Type B pancreatic cell (in vitro differentiated cells): Measurements from ENCODE around the gene TDP1. TPM values are rescaled to one million over a fixed set of nuclear protein-coding genes. Genes with fewer than 3 reads are reported as not detected.

ENCODE experiments used
- DNase-seq: peaks from one replicate; pipeline ENCODE4 v3.0.0; 2021; ENCODE audit warnings: mixed read lengths; ENCODE audit not compliant: unreplicated experiment; ENCODE audit errors: extremely low spot score
- H3K27ac Mint-ChIP-seq: 2 replicates; pipeline ENCODE4 v1.8.0; 2021; ENCODE audit warnings: mild to moderate bottlenecking, mixed read lengths
- H3K27me3 Mint-ChIP-seq: 2 replicates; pipeline ENCODE4 v1.8.0; 2021; ENCODE audit warnings: mixed read lengths
- H3K36me3 Mint-ChIP-seq: 2 replicates; pipeline ENCODE4 v1.8.0; 2021; ENCODE audit warnings: mixed read lengths
- H3K4me1 Mint-ChIP-seq: one replicate; pipeline ENCODE4 v1.8.0; 2021; ENCODE audit warnings: mixed read lengths; ENCODE audit not compliant: unreplicated experiment
- H3K4me3 Mint-ChIP-seq: 2 replicates; pipeline ENCODE4 v1.8.0; 2021; ENCODE audit warnings: mild to moderate bottlenecking, mixed read lengths
- H3K9me3 Mint-ChIP-seq: 2 replicates; pipeline ENCODE4 v1.8.0; 2021; ENCODE audit warnings: mixed read lengths
- total RNA-seq: library from RNA; stranded (reverse); gene quantifications from 2 replicates; pipeline ENCODE4 v1.2.1, GENCODE V29; 2021; ENCODE audit warnings: low replicate concordance
- TF ChIP-seq, protein P1 (sequence below): fragments of 200-600 bp; sonication (generic); conservative IDR thresholded peaks from 2 replicates; pipeline ENCODE4 v1.5.0; 2021; ENCODE audit warnings: antibody characterized with exemption, mild to moderate bottlenecking

Gene TDP1
- total RNA-seq, 1 donor from 2014 or later = 38.4 TPM

DNA sequence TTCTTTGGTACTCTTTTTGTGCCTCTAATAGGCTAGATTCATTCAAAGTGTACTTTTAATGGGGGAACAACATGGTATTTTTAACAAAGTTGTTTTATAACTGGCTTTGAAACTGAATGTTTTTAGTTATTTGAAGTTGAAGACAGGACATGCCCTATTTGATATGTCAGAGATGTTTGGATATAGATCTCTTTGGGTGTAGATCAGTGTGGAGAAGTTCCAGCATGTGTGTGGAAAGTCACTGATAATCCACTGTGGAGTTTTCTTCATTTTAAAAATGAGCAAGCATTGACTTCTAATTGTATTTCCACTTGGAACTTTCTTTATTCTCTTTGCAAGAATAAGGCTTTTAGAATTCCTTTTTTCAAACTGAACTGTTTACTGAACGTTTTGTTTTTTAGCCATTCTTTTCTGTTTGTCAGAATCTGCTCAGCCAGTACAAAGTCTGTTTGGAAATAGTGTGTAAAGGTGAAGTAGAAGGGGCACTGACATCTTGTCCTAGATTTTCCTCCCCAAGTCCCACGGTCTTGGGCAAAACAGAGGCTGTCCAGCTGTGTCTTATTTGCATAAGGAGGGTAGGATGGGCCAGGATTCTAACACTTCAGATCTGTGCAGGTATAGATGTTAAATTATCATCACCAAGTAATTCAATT, 35.0 kb downstream of the TDP1 start:
- TF ChIP-seq, protein P1, sequence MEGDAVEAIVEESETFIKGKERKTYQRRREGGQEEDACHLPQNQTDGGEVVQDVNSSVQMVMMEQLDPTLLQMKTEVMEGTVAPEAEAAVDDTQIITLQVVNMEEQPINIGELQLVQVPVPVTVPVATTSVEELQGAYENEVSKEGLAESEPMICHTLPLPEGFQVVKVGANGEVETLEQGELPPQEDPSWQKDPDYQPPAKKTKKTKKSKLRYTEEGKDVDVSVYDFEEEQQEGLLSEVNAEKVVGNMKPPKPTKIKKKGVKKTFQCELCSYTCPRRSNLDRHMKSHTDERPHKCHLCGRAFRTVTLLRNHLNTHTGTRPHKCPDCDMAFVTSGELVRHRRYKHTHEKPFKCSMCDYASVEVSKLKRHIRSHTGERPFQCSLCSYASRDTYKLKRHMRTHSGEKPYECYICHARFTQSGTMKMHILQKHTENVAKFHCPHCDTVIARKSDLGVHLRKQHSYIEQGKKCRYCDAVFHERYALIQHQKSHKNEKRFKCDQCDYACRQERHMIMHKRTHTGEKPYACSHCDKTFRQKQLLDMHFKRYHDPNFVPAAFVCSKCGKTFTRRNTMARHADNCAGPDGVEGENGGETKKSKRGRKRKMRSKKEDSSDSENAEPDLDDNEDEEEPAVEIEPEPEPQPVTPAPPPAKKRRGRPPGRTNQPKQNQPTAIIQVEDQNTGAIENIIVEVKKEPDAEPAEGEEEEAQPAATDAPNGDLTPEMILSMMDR = no peak
- DNase-seq = no peak
- Mint-ChIP-seq H3K9me3 (no peaks in the 10 kb centered on the region), H3K27ac (no peak overlapping the region), H3K4me3 (no peak overlapping the region), H3K27me3 (no peaks in the 10 kb centered on the region), H3K4me1 (no peaks in the 10 kb centered on the region), H3K36me3 (peaks cover 25% of the 10 kb centered on the region)

DNA sequence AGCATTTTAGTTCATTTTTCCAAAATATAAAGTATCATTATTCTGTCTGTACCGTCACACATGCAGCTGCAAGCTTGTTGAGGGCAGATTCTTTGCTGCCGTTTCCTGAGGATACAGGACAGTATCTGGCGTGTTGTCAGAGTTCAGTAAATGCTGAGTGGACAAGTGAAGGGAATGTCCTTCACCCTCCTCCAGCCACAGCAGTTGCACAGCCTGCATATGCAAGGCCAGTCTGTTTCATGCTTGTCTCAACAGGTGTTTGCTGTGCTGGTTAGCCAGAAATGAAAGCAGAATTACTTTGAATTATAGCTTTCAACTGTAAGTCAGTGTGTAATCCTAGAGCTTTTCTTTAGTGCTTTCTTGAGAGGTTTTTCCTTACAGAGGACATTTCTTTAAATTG, 36.5 kb downstream of the TDP1 start:
- Mint-ChIP-seq H3K4me3 (no peak overlapping the region), H3K36me3 (peaks cover 37% of the 10 kb centered on the region), H3K27ac (no peak overlapping the region), H3K4me1 (no peaks in the 10 kb centered on the region), H3K9me3 (no peaks in the 10 kb centered on the region), H3K27me3 (no peaks in the 10 kb centered on the region)
- DNase-seq = no peak
- TF ChIP-seq, protein P1 = no peak

DNA sequence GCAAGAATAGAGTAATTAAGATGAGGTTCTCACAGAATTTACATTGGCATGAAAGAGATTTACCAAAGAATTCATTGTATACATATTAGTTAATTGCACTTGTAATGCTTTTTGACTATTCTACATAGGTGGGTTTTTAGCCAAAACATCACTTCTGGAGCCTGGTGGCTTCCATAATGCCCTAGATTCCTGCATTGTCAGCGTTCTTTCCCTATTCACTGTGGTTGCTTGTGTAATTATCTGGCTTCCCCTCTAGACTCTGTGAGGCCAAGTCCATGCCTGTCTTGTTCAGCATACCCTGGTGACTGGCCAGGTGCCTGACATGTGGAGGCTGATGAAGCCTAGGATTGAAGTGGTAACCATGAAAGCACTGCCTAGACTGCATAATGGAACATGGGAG, 41.2 kb downstream of the TDP1 start:
- H3K4me3 Mint-ChIP-seq = no peak overlapping the region
- H3K27ac Mint-ChIP-seq = no peak overlapping the region
- H3K9me3 Mint-ChIP-seq = no peaks in the 10 kb centered on the region
- no peaks in the 10 kb centered on the region for H3K4me1 Mint-ChIP-seq
- H3K36me3 Mint-ChIP-seq = peaks cover 45% of the 10 kb centered on the region
- no peak for DNase-seq
- no peaks in the 10 kb centered on the region for H3K27me3 Mint-ChIP-seq
- TF ChIP-seq, protein P1 = no peak

DNA sequence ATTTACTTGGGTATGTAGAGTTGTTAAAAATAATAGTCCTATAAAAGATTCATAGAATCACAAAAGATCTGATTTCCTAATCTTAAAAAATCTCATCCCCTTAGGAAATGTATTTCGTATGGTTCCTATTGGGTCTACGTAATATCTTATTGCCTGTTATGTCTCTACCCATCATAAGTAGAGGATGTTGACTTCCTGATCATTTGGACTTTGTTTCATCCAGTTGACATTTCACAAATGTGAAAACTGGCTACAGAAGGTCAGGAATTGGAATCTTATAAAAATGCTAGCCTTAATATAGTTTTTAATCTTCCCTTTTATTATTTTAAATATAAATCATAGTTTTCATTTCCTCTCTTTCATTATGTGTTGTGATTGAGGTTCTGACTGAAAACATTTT, 45.2 kb downstream of the TDP1 start:
- TF ChIP-seq, protein P1 = no peak
- Mint-ChIP-seq H3K36me3 (peaks cover 39% of the 10 kb centered on the region), H3K4me1 (no peaks in the 10 kb centered on the region), H3K4me3 (no peak overlapping the region), H3K27me3 (no peaks in the 10 kb centered on the region), H3K9me3 (no peaks in the 10 kb centered on the region), H3K27ac (no peak overlapping the region)
- DNase-seq = no peak

DNA sequence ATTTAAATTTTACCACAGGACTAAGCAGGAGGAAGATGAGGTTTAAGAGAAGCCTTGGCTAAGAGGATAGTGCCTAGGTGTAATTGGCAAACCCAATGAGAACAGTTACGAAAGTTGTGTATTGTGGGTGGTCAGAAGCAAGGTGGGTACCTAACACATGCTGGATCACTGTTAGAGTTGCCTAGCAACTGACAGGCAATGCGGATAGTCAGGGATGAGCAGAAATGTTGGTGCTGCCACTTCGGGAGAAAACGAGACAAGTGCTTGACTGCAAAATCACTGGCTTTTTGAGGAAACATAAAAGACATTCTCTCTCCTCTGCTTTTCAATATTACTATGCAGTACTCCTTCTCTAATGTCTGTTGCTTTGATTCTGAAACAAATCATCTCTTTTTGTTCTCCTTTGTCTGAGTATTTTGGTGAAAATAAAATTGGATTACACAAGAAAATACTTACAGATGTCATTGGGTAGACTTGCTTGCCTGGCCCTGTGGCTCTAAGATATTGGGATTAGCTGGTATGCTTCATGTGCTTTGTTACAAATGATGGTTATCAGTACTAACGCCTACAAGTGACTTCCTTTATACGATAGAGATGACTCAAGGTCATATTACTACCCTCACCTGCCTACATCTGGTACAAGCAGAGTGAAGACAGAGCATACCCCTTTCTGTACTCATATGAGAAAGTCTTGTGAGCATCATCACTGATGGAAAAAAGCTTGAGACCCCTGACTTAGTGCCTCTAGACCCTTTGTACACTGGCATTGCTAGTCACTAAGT, 48.0 kb downstream of the TDP1 start:
- no peaks in the 10 kb centered on the region for H3K9me3 Mint-ChIP-seq
- H3K4me3 Mint-ChIP-seq = no peak overlapping the region
- H3K36me3 Mint-ChIP-seq = peaks cover 29% of the 10 kb centered on the region
- H3K27ac Mint-ChIP-seq = no peak overlapping the region
- H3K4me1 Mint-ChIP-seq = no peaks in the 10 kb centered on the region
- DNase-seq = no peak
- TF ChIP-seq, protein P1 = no peak
- no peaks in the 10 kb centered on the region for H3K27me3 Mint-ChIP-seq
